ENCODE data around the gene DCAF11.

DCAF11 gene

DNA sequence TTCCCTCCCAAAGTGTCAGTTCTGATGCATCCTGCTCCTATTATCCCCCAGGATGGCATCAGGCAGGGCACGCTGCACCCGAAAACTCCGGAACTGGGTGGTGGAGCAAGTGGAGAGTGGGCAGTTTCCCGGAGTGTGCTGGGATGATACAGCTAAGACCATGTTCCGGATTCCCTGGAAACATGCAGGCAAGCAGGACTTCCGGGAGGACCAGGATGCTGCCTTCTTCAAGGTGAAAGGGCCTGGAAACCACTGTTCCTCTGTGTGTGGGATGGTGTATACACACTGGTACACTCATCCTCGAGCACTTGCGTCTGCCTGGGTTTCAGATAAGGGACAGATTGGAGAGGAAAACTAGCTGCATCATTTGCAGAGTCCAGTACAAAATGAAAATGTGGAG lies 47.5 kb downstream of the DCAF11 start:
- no peak for DNase-seq

DNA sequence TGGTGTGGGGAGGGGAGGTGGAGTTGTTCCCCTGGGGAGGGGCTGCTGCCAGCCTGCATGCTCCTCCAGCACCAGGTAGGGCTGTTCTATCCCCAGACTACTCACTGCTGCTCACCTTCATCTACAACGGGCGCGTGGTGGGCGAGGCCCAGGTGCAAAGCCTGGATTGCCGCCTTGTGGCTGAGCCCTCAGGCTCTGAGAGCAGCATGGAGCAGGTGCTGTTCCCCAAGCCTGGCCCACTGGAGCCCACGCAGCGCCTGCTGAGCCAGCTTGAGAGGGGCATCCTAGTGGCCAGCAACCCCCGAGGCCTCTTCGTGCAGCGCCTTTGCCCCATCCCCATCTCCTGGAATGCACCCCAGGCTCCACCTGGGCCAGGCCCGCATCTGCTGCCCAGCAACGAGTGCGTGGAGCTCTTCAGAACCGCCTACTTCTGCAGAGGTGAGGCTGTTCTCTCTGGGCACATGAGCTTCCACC lies 50.0 kb downstream of the DCAF11 start:
- no peak for DNase-seq

DNA sequence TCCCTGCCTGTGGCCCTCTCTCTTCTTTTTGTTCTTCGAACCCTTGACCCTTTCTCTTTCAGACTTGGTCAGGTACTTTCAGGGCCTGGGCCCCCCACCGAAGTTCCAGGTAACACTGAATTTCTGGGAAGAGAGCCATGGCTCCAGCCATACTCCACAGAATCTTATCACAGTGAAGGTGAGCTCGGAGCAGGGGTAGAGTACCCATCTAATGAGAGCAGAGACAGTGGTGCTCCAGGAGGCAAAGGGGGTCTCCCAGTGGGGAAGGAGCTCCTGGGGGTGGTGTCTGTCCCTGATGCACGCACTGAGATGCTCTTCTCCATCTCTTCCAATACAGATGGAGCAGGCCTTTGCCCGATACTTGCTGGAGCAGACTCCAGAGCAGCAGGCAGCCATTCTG lies 51.2 kb downstream of the DCAF11 start:
- no peak for DNase-seq

DNA sequence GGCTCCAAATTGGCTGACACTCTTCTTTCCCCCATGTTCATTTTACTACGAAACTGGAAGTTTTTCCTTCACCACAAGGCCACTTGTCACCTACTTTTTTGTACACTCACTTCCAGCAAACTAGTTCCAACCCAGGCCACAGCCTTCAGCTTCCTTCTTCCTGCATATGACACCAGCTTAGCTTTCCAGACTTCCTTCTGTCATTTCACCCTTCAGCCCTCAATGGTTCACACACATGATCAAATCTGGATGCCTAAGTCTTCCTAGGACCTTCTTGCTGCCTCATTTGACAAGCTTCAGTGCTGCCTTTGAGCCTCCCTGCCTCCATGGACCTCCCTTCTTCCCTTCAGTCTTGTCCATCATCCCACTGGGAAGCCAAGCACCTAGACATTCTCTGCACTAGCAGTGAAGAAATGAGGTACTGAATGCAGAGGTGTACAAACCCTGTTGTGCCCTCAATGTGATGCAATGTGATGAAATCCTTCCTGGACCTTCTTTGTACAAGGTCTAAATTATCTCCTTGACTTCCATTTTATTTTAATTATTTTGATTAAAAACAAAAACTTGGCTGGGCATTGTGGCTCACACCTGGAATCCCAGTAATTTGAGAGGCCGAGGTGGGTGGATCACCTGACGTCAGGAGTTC lies 53.0 kb downstream of the DCAF11 start:
- no peak for DNase-seq

DNA sequence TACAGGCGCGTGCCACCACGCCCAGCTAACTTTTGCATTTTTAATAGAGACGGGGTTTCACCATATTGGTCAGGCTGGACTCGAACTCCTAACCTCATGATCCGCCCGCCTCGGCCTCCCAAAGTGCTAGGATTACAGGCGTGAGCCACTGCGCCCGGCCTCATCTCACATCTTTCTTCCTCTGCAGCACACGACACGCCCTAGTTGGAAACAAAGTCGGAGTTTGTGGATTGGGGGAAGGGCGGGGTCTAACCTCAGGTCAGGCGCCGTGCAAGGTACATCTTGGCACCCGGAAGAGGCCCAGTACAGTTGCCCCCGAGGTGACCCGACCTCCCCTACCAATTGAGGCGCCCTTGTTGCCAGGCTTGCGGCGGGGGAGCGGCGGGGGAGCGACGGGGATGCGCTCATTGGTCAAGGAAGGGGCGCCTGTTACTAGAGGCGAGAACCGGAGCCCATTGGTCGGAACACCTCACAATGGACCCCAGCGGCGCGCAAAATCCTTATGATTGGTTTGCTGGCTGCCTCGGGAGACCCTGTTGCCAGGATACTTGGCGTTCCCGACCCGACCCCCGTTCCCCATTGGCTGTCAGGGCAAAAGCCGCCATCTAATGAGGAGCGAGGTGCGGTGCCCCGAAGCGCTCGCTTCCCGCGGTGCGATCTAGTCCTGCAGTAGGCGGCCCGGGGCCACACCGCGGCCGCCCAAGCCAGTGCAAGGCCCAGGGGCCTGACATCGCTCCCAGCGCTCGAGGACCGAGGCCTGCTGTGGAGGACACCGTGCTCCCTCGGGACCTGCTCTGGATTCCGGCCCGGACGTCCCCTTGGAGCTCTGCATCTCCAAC lies 57.1 kb downstream of the DCAF11 start, which contains the start of gene REC8:
TSS of gene REC8 (plus strand) at position 659 of the 839 bp plus-strand sequence. CDS start 473 bp downstream, outside the sequence.
- no peak for DNase-seq

DNA sequence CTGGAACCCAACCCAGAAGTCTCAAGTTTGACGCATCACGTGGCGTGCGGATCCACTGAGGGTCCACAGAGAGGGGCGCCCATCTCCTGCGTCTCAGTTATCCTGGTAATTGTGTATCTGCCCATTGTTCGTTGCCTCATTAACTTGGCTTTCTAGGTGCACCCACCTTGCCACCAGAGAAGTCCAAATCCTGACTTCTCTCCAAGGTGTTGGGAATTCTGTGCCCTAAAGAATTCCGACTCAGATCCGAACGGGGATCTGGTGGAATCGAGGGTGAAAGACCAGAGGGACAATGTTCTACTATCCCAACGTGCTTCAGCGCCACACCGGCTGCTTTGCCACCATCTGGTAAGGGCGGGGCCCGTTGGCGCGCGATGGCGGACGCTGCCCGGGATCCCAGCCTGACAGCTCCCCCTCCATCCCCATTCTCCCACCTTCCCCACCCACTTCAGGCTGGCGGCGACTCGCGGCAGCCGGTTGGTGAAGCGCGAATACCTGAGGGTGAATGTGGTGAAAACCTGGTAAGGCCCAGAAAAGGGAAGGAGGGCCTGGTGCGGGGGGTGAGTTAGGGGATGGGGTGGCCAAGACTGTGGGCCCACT lies 57.8 kb downstream of the DCAF11 start:
- no peak for DNase-seq

DNA sequence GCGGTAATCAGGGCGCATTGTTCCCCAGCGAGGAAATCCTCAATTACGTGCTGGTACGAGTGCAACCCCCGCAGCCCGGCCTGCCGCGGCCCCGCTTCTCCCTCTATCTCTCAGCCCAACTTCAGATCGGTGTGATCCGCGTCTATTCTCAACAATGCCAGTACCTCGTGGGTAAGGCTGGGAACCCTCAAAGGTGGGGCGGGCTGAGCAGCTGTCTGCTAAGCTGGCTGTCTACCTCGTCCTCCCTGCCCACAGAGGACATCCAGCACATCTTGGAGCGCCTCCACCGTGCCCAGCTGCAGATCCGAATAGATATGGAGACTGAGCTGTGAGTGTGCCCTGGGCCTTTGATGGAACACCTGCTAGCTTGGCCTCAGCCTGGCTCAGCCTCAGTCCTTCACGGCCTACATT lies 58.3 kb downstream of the DCAF11 start:
- DNase-seq = no peak

Data from GDM1 (cell line).